K562 (cell line): ENCODE measurements around the gene KAT6B. TPM values are rescaled to one million over a fixed set of nuclear protein-coding genes. Genes with fewer than 3 reads are reported as not detected.

Source experiments
- ARID1B ChIP-seq: fragments of 450-650 bp; IDR thresholded peaks from 2 replicates; pipeline ENCODE4 v1.6.1; 2016; ENCODE audit warnings: antibody characterized with exemption, mild to moderate bottlenecking, inconsistent platforms
- BACH1 ChIP-seq: fragments of 200-800 bp; sonication (Bioruptor generic); IDR thresholded peaks from 2 replicates; pipeline ENCODE4 v1.6.1; 2016; ENCODE audit warnings: missing genetic modification characterization, missing compliant biosample characterization
- BRF1 ChIP-seq: IDR thresholded peaks from 3 replicates; pipeline ENCODE4 v1.6.1; 2011; ENCODE audit warnings: borderline replicate concordance, mild to moderate bottlenecking; ENCODE audit not compliant: insufficient read length; ENCODE audit errors: extremely low read depth
- BRF2 ChIP-seq: IDR thresholded peaks from 3 replicates; pipeline ENCODE4 v1.6.1; 2011; ENCODE audit warnings: borderline replicate concordance, mild to moderate bottlenecking; ENCODE audit not compliant: insufficient read length, insufficient read depth
- CBFA2T3 ChIP-seq: fragments of 450-650 bp; IDR thresholded peaks from 2 replicates; pipeline ENCODE4 v1.6.1; 2017
- CEBPB ChIP-seq: fragments of 450-650 bp; IDR thresholded peaks from 2 replicates; pipeline ENCODE4 v1.6.1; 2016; ENCODE audit warnings: missing genetic modification characterization, missing compliant biosample characterization
- CREB5 ChIP-seq: fragments of 250-450 bp; sonication (Bioruptor Pico); IDR thresholded peaks from 2 replicates; pipeline ENCODE4 v1.5.0; 2020; ENCODE audit warnings: mild to moderate bottlenecking
- CTBP1 ChIP-seq: fragments of 450-650 bp; IDR thresholded peaks from 2 replicates; pipeline ENCODE4 v1.6.1; 2016; ENCODE audit warnings: borderline replicate concordance
- EZH2 ChIP-seq: IDR thresholded peaks from 2 replicates; pipeline ENCODE4 v1.6.1; 2012; ENCODE audit warnings: low read depth, mild to moderate bottlenecking, inconsistent platforms, low read length, borderline replicate concordance
- FOSL1 ChIP-seq: fragments of 200-800 bp; sonication (Bioruptor generic); conservative IDR thresholded peaks from 2 replicates; pipeline ENCODE4 v1.6.1; 2016; ENCODE audit warnings: missing genetic modification characterization, missing compliant biosample characterization
- FOXJ2 ChIP-seq: fragments of 200-800 bp; sonication (Bioruptor generic); IDR thresholded peaks from 2 replicates; pipeline ENCODE4 v1.6.1; 2016; ENCODE audit warnings: missing genetic modification characterization, missing compliant biosample characterization
- GTF2B ChIP-seq: IDR thresholded peaks from 2 replicates; pipeline ENCODE4 v1.6.1; 2011; ENCODE audit not compliant: insufficient read length; ENCODE audit errors: extremely low read depth
- PBX2 ChIP-seq, 2 experiments: IDR thresholded peaks in 1 of 2; conservative IDR thresholded peaks in 1 of 2; 2 replicates each; pipeline ENCODE4 v1.6.1; 2016; ENCODE audit warnings: low read depth in 2 of 2, mild to moderate bottlenecking in 1 of 2, missing compliant biosample characterization in 1 of 2, missing genetic modification characterization in 1 of 2, moderate library complexity in 1 of 2
- SMARCA4 ChIP-seq: fragments of 450-650 bp; IDR thresholded peaks from 2 replicates; pipeline ENCODE4 v1.6.1; 2016
- SMARCE1 ChIP-seq: fragments of 450-650 bp; IDR thresholded peaks from 2 replicates; pipeline ENCODE4 v1.7.1; 2016; ENCODE audit warnings: mild to moderate bottlenecking
- STAG1 ChIP-seq: sonication (generic); formaldehyde crosslinking; IDR thresholded peaks from 2 replicates; pipeline ENCODE4 v1.5.0; 2020; ENCODE audit warnings: missing genetic modification reagents, borderline replicate concordance
- STAT6 ChIP-seq: sonication (generic); formaldehyde crosslinking; IDR thresholded peaks from 2 replicates; pipeline ENCODE4 v1.8.1; 2023; ENCODE audit warnings: mild to moderate bottlenecking, missing genetic modification reagents
- ZNF766 ChIP-seq: fragments of 200-800 bp; sonication (Bioruptor generic); conservative IDR thresholded peaks from 2 replicates; pipeline ENCODE4 v1.6.1; 2016; ENCODE audit warnings: missing genetic modification characterization, missing compliant biosample characterization
- polyA plus RNA-seq, 8 experiments: library from polyadenylated mRNA; depleted of rRNA in 4 of 8; stranded (reverse) in 5 of 8; unstranded in 3 of 8; fragments of >200 nt; fragmentation: Nextera tagmentation in 2 of 8; fragmentation: Illumina TruSeq in 1 of 8; extraction: Ambion mirVana in 2 of 8; extraction: Trizol in 1 of 8; gene quantifications; 2 replicates each; pipeline versions ENCODE4 v1.2.1 to v1.2.3, GENCODE V29; 2011 to 2014; ENCODE audit warnings: inconsistent platforms in 1 of 8, missing spikeins in 1 of 8
- total RNA-seq, 7 experiments: library from RNA; depleted of rRNA in 6 of 7; stranded (reverse); fragments of >200 nt in 6 of 7; fragmentation: Illumina TruSeq in 2 of 7; extraction: Trizol in 2 of 7; gene quantifications; 2 replicates each; pipeline versions ENCODE4 v1.2.1 to v1.2.3, GENCODE V29; 2011 to 2021; ENCODE audit warnings: low replicate concordance in 1 of 7

The KAT6B gene
- total and polyA plus RNA-seq, 9 of the 15 experiments (the other 6 are each of a cell fraction or from before 2014, with no cell fraction given): 1.4 to 9.2 (median 6.8) TPM

GRCh38 chr10:74863551-74863950 is 37.2 kb downstream of the KAT6B start (continued):
- TF ChIP-seq PBX2 (CRISPR knock-in tag; IDR thresholded peaks at IDR 0.05; ENCODE audit: low read depth) (no peak), PBX2 (tag; conservative IDR thresholded peaks at IDR 0.05; ENCODE audit: low read depth) (peak; percentile 90), STAT6 (CRISPR knock-in tag) (no peak), CBFA2T3 (peak; percentile 23; the same call in 1 of the 2 replicates), SMARCE1 (peak; percentile 69; the same call in 1 of the 2 replicates), STAG1 (no peak), CEBPB (tag) (peak; percentile 88), BRF1 (no peak), BRF2 (no peak), BACH1 (tag) (no peak), CREB5 (CRISPR knock-in tag) (no peak), SMARCA4 (peak; percentile 20; the same call in 1 of the 2 replicates), CTBP1 (0 out of 2 replicates have a peak, but pooled peaks have one; percentile 27), EZH2 (no peak), FOXJ2 (tag) (no peak), FOSL1 (tag) (0 out of 2 replicates have a peak, but pooled peaks have one; percentile 26), ZNF766 (peak; percentile 62; the same call in 1 of the 2 replicates), GTF2B (no peak), ARID1B (peak; percentile 45; the same call in 1 of the 2 replicates)
